K562 (cell line): ENCODE results near the gene TLX2. TPM values are rescaled to one million over a fixed set of nuclear protein-coding genes. Genes with fewer than 3 reads are reported as not detected.

Source experiments
- GABPB1 ChIP-seq: sonication (generic); formaldehyde crosslinking; IDR thresholded peaks from 2 replicates; pipeline ENCODE4 v1.8.0; 2022; ENCODE audit warnings: mild to moderate bottlenecking, missing genetic modification reagents
- HLTF ChIP-seq: fragments of 450-650 bp; IDR thresholded peaks from 2 replicates; pipeline ENCODE4 v1.6.1; 2016
- MCM2 ChIP-seq: fragments of 450-650 bp; IDR thresholded peaks from 2 replicates; pipeline ENCODE4 v1.6.1; 2017; ENCODE audit warnings: low read depth, mild to moderate bottlenecking
- MTA3 ChIP-seq: fragments of 450-650 bp; formaldehyde crosslinking; IDR thresholded peaks from 2 replicates; pipeline ENCODE4 v1.6.1; 2017; ENCODE audit warnings: mild to moderate bottlenecking, borderline replicate concordance
- ZNF316 ChIP-seq: fragments of 450-650 bp; IDR thresholded peaks from 2 replicates; pipeline ENCODE4 v1.6.1; 2016
- polyA plus RNA-seq, 8 experiments: library from polyadenylated mRNA; depleted of rRNA in 4 of 8; stranded (reverse) in 5 of 8; unstranded in 3 of 8; fragments of >200 nt; fragmentation: Nextera tagmentation in 2 of 8; fragmentation: Illumina TruSeq in 1 of 8; extraction: Ambion mirVana in 2 of 8; extraction: Trizol in 1 of 8; gene quantifications; 2 replicates each; pipeline versions ENCODE4 v1.2.1 to v1.2.3, GENCODE V29; 2011 to 2014; ENCODE audit warnings: inconsistent platforms in 1 of 8, missing spikeins in 1 of 8
- total RNA-seq, 7 experiments: library from RNA; depleted of rRNA in 6 of 7; stranded (reverse); fragments of >200 nt in 6 of 7; fragmentation: Illumina TruSeq in 2 of 7; extraction: Trizol in 2 of 7; gene quantifications; 2 replicates each; pipeline versions ENCODE4 v1.2.1 to v1.2.3, GENCODE V29; 2011 to 2021; ENCODE audit warnings: low replicate concordance in 1 of 7
- TF ChIP-seq, protein P1 (sequence below): sonication (generic); formaldehyde crosslinking; IDR thresholded peaks from 2 replicates; pipeline ENCODE4 v1.8.0; 2023; ENCODE audit warnings: mild to moderate bottlenecking, missing genetic modification reagents
- TF ChIP-seq, protein P2 (sequence below): sonication (generic); formaldehyde crosslinking; IDR thresholded peaks from 2 replicates; pipeline ENCODE4 v1.8.1; 2022; ENCODE audit warnings: missing genetic modification reagents
- TF ChIP-seq, protein P3 (sequence below): fragments of 250-450 bp; sonication (Bioruptor Pico); IDR thresholded peaks from 2 replicates; pipeline ENCODE4 v1.4.0; 2020; ENCODE audit warnings: mild to moderate bottlenecking, moderate library complexity
- TF ChIP-seq, protein P4 (sequence below): fragments of 450-650 bp; formaldehyde crosslinking; IDR thresholded peaks from 2 replicates; pipeline ENCODE4 v1.4.0; 2020; ENCODE audit warnings: mild to moderate bottlenecking
- TF ChIP-seq, protein P5 (sequence below): fragments of 250-450 bp; sonication (Bioruptor Pico); IDR thresholded peaks from 2 replicates; pipeline ENCODE4 v1.4.0; 2020
- TF ChIP-seq, protein P6 (sequence below): fragments of 450-650 bp; IDR thresholded peaks from 2 replicates; pipeline ENCODE4 v1.6.1; 2017; ENCODE audit warnings: mild to moderate bottlenecking, moderate library complexity

Gene TLX2
- total and polyA plus RNA-seq, 9 of the 15 experiments (the other 6 are each of a cell fraction or from before 2014, with no cell fraction given) = not detected

DNA sequence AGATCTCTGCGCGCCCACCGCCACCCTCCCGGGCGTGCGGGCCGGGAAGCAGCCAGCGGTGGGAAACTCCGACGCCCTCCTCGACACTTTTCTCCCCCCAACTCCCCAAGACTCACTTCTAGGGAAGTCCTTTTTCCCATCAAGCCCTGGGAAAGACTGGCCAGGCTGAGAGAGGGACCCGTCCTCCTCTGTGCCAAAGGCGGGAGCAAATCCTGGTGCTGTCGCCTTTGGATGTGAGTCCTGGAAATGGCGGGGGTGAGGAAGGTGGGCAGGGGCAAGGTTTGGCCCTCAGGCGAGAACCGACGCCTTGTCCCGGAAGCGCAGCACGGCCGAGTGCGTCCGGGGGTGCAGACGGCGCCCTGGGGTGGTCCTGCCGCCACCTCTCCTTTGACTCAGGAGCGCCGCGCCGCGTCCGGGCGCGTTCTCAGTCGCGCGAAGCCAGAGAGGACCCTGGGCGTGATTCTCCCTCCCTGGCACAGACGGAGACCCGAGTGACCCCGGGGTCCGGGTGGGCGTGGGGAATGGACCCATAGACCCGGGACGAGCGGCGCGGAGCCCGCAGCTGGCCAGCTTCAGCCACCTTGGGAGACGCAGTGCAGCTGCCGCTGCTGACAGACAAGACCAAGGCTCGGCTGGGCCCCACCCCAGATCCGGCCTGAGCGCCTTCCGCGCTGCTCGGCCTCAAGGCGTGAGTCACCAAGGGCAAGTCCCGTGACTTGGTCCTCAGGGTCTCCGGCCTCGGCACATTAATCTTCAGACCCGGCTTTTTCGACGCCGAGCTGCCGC lies 11.3 kb upstream of the TLX2 start (continued):
- TF ChIP-seq MTA3 (peak; percentile 63), ZNF316 (no peak), HLTF (no peak), GABPB1 (CRISPR knock-in tag) (peak; percentile 43), MCM2 (no peak)
- TF ChIP-seq, protein P1, sequence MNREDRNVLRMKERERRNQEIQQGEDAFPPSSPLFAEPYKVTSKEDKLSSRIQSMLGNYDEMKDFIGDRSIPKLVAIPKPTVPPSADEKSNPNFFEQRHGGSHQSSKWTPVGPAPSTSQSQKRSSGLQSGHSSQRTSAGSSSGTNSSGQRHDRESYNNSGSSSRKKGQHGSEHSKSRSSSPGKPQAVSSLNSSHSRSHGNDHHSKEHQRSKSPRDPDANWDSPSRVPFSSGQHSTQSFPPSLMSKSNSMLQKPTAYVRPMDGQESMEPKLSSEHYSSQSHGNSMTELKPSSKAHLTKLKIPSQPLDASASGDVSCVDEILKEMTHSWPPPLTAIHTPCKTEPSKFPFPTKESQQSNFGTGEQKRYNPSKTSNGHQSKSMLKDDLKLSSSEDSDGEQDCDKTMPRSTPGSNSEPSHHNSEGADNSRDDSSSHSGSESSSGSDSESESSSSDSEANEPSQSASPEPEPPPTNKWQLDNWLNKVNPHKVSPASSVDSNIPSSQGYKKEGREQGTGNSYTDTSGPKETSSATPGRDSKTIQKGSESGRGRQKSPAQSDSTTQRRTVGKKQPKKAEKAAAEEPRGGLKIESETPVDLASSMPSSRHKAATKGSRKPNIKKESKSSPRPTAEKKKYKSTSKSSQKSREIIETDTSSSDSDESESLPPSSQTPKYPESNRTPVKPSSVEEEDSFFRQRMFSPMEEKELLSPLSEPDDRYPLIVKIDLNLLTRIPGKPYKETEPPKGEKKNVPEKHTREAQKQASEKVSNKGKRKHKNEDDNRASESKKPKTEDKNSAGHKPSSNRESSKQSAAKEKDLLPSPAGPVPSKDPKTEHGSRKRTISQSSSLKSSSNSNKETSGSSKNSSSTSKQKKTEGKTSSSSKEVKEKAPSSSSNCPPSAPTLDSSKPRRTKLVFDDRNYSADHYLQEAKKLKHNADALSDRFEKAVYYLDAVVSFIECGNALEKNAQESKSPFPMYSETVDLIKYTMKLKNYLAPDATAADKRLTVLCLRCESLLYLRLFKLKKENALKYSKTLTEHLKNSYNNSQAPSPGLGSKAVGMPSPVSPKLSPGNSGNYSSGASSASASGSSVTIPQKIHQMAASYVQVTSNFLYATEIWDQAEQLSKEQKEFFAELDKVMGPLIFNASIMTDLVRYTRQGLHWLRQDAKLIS (CRISPR knock-in tag) = peak; percentile 25; the same call in 1 of the 2 replicates
- TF ChIP-seq, protein P2, sequence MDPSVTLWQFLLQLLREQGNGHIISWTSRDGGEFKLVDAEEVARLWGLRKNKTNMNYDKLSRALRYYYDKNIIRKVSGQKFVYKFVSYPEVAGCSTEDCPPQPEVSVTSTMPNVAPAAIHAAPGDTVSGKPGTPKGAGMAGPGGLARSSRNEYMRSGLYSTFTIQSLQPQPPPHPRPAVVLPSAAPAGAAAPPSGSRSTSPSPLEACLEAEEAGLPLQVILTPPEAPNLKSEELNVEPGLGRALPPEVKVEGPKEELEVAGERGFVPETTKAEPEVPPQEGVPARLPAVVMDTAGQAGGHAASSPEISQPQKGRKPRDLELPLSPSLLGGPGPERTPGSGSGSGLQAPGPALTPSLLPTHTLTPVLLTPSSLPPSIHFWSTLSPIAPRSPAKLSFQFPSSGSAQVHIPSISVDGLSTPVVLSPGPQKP = no peak
- TF ChIP-seq, protein P3, sequence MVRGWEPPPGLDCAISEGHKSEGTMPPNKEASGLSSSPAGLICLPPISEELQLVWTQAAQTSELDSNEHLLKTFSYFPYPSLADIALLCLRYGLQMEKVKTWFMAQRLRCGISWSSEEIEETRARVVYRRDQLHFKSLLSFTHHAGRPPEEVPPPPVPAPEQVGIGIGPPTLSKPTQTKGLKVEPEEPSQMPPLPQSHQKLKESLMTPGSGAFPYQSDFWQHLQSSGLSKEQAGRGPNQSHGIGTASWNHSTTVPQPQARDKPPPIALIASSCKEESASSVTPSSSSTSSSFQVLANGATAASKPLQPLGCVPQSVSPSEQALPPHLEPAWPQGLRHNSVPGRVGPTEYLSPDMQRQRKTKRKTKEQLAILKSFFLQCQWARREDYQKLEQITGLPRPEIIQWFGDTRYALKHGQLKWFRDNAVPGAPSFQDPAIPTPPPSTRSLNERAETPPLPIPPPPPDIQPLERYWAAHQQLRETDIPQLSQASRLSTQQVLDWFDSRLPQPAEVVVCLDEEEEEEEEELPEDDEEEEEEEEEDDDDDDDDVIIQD (CRISPR knock-in tag) = no peak; the same call in 1 of the 2 replicates
- TF ChIP-seq, protein P4, sequence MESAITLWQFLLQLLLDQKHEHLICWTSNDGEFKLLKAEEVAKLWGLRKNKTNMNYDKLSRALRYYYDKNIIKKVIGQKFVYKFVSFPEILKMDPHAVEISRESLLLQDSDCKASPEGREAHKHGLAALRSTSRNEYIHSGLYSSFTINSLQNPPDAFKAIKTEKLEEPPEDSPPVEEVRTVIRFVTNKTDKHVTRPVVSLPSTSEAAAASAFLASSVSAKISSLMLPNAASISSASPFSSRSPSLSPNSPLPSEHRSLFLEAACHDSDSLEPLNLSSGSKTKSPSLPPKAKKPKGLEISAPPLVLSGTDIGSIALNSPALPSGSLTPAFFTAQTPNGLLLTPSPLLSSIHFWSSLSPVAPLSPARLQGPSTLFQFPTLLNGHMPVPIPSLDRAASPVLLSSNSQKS (CRISPR knock-in tag) = no peak
- TF ChIP-seq, protein P5, sequence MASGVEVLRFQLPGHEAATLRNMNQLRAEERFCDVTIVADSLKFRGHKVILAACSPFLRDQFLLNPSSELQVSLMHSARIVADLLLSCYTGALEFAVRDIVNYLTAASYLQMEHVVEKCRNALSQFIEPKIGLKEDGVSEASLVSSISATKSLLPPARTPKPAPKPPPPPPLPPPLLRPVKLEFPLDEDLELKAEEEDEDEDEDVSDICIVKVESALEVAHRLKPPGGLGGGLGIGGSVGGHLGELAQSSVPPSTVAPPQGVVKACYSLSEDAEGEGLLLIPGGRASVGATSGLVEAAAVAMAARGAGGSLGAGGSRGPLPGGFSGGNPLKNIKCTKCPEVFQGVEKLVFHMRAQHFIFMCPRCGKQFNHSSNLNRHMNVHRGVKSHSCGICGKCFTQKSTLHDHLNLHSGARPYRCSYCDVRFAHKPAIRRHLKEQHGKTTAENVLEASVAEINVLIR (CRISPR knock-in tag) = no peak
- TF ChIP-seq, protein P6, sequence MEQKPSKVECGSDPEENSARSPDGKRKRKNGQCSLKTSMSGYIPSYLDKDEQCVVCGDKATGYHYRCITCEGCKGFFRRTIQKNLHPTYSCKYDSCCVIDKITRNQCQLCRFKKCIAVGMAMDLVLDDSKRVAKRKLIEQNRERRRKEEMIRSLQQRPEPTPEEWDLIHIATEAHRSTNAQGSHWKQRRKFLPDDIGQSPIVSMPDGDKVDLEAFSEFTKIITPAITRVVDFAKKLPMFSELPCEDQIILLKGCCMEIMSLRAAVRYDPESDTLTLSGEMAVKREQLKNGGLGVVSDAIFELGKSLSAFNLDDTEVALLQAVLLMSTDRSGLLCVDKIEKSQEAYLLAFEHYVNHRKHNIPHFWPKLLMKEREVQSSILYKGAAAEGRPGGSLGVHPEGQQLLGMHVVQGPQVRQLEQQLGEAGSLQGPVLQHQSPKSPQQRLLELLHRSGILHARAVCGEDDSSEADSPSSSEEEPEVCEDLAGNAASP = no peak
